ENCODE data around the gene CHST15. TPM values are rescaled to one million over a fixed set of nuclear protein-coding genes. Genes with fewer than 3 reads are reported as not detected.

CHST15 gene
- polyA plus RNA-seq, 1 donor from 2014 or later = 0.79 TPM

- H3K27ac ChIP-seq (ENCODE audit: low read length) = no peak overlapping the region
- no peak overlapping the region for H2AFZ ChIP-seq (ENCODE audit: low read depth, low read length)
- H3K36me3 ChIP-seq (ENCODE audit: insufficient read depth, low read length) = no peaks in the 10 kb centered on the region
- no peaks in the 10 kb centered on the region for H3K27me3 ChIP-seq (ENCODE audit: insufficient read depth, low read depth, low read length)
- H3K79me2 ChIP-seq (replicated peaks; ENCODE audit: insufficient read depth, low read length) = no peaks in the 10 kb centered on the region
- H3K4me2 ChIP-seq (ENCODE audit: low read length) = no peak overlapping the region
- H3K9me2 ChIP-seq (ENCODE audit: insufficient read depth, low read length) = no peaks in the 10 kb centered on the region
- H3K9ac ChIP-seq (ENCODE audit: low read length) = no peak overlapping the region
- no peaks in the 10 kb centered on the region for H3K9me3 ChIP-seq (ENCODE audit: low read length)
- TF ChIP-seq RAD21 (conservative IDR thresholded peaks at IDR 0.05) = no peak
- no peak for TF ChIP-seq MXI1 (conservative IDR thresholded peaks at IDR 0.05; ENCODE audit: poor library complexity, severe bottlenecking)
- no peak overlapping the region for H3K4me3 ChIP-seq (ENCODE audit: low read length)
- no peaks in the 10 kb centered on the region for H3F3A ChIP-seq (ENCODE audit: insufficient read depth, low read length, poor library complexity, severe bottlenecking)
- no peaks in the 10 kb centered on the region for H4K20me1 ChIP-seq (ENCODE audit: insufficient read depth)
Measured at GRCh38 chr10:124028700-124029480, 64.5 kb downstream of the CHST15 start.

DNA sequence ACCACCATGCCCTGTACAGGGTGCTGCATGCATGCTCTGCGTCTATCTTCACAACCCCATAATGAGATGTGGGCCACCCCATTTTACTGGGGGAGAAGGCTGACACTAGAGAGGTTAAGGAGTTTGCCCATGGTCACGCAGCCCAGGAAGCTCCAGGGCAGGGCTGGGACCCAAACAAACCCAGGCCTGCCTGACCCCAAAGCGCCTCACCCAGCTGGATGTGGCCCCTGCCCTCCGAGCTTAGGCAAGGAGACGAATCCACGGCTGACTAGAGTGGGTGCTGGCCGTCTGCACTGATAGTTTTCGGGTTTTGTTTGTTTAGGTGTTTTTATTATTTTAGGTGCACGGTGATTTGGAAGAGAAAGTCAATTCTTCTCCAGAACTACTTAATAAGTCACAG lies 65.7 kb downstream of the CHST15 start:
- no peaks in the 10 kb centered on the region for H4K20me1 ChIP-seq (ENCODE audit: insufficient read depth)
- H3K36me3 ChIP-seq (ENCODE audit: insufficient read depth, low read length) = no peaks in the 10 kb centered on the region
- H3K9me2 ChIP-seq (ENCODE audit: insufficient read depth, low read length) = no peaks in the 10 kb centered on the region
- no peak overlapping the region for H3K9ac ChIP-seq (ENCODE audit: low read length)
- H3K79me2 ChIP-seq (replicated peaks; ENCODE audit: insufficient read depth, low read length) = no peaks in the 10 kb centered on the region
- no peak for TF ChIP-seq EP300 (conservative IDR thresholded peaks at IDR 0.05; ENCODE audit: poor library complexity, severe bottlenecking)
- no peak for TF ChIP-seq TAF1 (IDR thresholded peaks at IDR 0.05; ENCODE audit: low read depth)
- no peak for TF ChIP-seq POLR2AphosphoS5 (IDR thresholded peaks at IDR 0.05)
- TF ChIP-seq, protein P1, sequence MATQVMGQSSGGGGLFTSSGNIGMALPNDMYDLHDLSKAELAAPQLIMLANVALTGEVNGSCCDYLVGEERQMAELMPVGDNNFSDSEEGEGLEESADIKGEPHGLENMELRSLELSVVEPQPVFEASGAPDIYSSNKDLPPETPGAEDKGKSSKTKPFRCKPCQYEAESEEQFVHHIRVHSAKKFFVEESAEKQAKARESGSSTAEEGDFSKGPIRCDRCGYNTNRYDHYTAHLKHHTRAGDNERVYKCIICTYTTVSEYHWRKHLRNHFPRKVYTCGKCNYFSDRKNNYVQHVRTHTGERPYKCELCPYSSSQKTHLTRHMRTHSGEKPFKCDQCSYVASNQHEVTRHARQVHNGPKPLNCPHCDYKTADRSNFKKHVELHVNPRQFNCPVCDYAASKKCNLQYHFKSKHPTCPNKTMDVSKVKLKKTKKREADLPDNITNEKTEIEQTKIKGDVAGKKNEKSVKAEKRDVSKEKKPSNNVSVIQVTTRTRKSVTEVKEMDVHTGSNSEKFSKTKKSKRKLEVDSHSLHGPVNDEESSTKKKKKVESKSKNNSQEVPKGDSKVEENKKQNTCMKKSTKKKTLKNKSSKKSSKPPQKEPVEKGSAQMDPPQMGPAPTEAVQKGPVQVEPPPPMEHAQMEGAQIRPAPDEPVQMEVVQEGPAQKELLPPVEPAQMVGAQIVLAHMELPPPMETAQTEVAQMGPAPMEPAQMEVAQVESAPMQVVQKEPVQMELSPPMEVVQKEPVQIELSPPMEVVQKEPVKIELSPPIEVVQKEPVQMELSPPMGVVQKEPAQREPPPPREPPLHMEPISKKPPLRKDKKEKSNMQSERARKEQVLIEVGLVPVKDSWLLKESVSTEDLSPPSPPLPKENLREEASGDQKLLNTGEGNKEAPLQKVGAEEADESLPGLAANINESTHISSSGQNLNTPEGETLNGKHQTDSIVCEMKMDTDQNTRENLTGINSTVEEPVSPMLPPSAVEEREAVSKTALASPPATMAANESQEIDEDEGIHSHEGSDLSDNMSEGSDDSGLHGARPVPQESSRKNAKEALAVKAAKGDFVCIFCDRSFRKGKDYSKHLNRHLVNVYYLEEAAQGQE (IDR thresholded peaks at IDR 0.05; ENCODE audit: borderline replicate concordance) = no peak
- no peak for TF ChIP-seq RAD21 (conservative IDR thresholded peaks at IDR 0.05)
- no peak for TF ChIP-seq MXI1 (conservative IDR thresholded peaks at IDR 0.05; ENCODE audit: poor library complexity, severe bottlenecking)
- TF ChIP-seq CTCF (IDR thresholded peaks at IDR 0.05; ENCODE audit: poor library complexity, severe bottlenecking) = no peak
- no peak for TF ChIP-seq EZH2 (IDR thresholded peaks at IDR 0.05; ENCODE audit: borderline replicate concordance, insufficient read depth, low read length, poor library complexity, severe bottlenecking)
- TF ChIP-seq SMC3 (conservative IDR thresholded peaks at IDR 0.05; ENCODE audit: poor library complexity) = no peak
- H3K27me3 ChIP-seq (ENCODE audit: insufficient read depth, low read depth, low read length) = no peaks in the 10 kb centered on the region
- no peak overlapping the region for H3K4me3 ChIP-seq (ENCODE audit: low read length)
- no peaks in the 10 kb centered on the region for H3K9me3 ChIP-seq (ENCODE audit: low read length)
- H3F3A ChIP-seq (ENCODE audit: insufficient read depth, low read length, poor library complexity, severe bottlenecking) = no peaks in the 10 kb centered on the region
- H3K27ac ChIP-seq (ENCODE audit: low read length) = no peak overlapping the region
- no peak overlapping the region for H3K4me2 ChIP-seq (ENCODE audit: low read length)
- H2AFZ ChIP-seq (ENCODE audit: low read depth, low read length) = no peak overlapping the region
